Astrocyte (in vitro differentiated cells and primary cell): ENCODE measurements around the gene FN3KRP. TPM values are rescaled to one million over a fixed set of nuclear protein-coding genes. Genes with fewer than 3 reads are reported as not detected.

Experiments
- DNase-seq: peaks from one replicate; pipeline ENCODE4 v3.0.0-alpha.2; 2010; ENCODE audit warnings: low read depth
- FAIRE-seq: peaks from 2 replicates; lab custom pipeline; 2011; peaks lifted over from hg19 to GRCh38; lab: Jason Lieb, UNC
- H2AFZ ChIP-seq: 2 replicates; pipeline ENCODE4 v1.6.0; 2012; ENCODE audit warnings: low read depth, low read length, inconsistent platforms
- H3K27ac ChIP-seq: 2 replicates; pipeline ENCODE4 v1.5.1; 2011; ENCODE audit warnings: low read depth, low read length, inconsistent platforms
- H3K27me3 ChIP-seq: 2 replicates; pipeline ENCODE4 v1.6.0; 2011; ENCODE audit warnings: low read length, inconsistent platforms; ENCODE audit not compliant: insufficient read depth
- H3K36me3 ChIP-seq: 2 replicates; pipeline ENCODE4 v1.5.1; 2011; ENCODE audit warnings: low read length, inconsistent platforms; ENCODE audit not compliant: insufficient read depth
- H3K4me1 ChIP-seq: 2 replicates; pipeline ENCODE4 v1.5.1; 2011; ENCODE audit warnings: low read length, inconsistent platforms; ENCODE audit not compliant: insufficient read depth
- H3K4me2 ChIP-seq: 2 replicates; pipeline ENCODE4 v1.6.0; 2012; ENCODE audit warnings: low read length, inconsistent platforms
- H3K4me3 ChIP-seq: 2 replicates; pipeline ENCODE4 v1.5.1; 2011; ENCODE audit warnings: low read depth, mild to moderate bottlenecking, low read length, inconsistent platforms; ENCODE audit not compliant: insufficient read depth
- H3K79me2 ChIP-seq: 2 replicates; pipeline ENCODE4 v1.6.0; 2012; ENCODE audit warnings: mild to moderate bottlenecking, low read length, inconsistent platforms; ENCODE audit not compliant: insufficient read depth
- H3K9ac ChIP-seq: 2 replicates; pipeline ENCODE4 v1.6.0; 2012; ENCODE audit warnings: mild to moderate bottlenecking, low read length, inconsistent platforms
- H3K9me3 ChIP-seq: 2 replicates; pipeline ENCODE4 v1.5.1; 2012; ENCODE audit warnings: low read depth, mild to moderate bottlenecking, low read length, inconsistent platforms; ENCODE audit not compliant: insufficient read depth
- H4K20me1 ChIP-seq: 2 replicates; pipeline ENCODE4 v1.6.0; 2012; ENCODE audit warnings: low read length, inconsistent platforms; ENCODE audit not compliant: insufficient read depth
- H3K27ac Mint-ChIP-seq: one replicate; pipeline ENCODE4 v1.8.0; 2021; ENCODE audit warnings: mild to moderate bottlenecking, mixed read lengths; ENCODE audit not compliant: unreplicated experiment
- H3K27me3 Mint-ChIP-seq: one replicate; pipeline ENCODE4 v1.8.0; 2021; ENCODE audit warnings: low read depth, mixed read lengths; ENCODE audit not compliant: unreplicated experiment
- H3K36me3 Mint-ChIP-seq: one replicate; pipeline ENCODE4 v1.8.0; 2021; ENCODE audit warnings: low read depth, mixed read lengths; ENCODE audit not compliant: unreplicated experiment
- H3K4me1 Mint-ChIP-seq: one replicate; pipeline ENCODE4 v1.8.0; 2021; ENCODE audit warnings: low read depth, mixed read lengths; ENCODE audit not compliant: unreplicated experiment
- H3K4me3 Mint-ChIP-seq: one replicate; pipeline ENCODE4 v1.8.0; 2021; ENCODE audit warnings: mild to moderate bottlenecking, moderate library complexity, mixed read lengths; ENCODE audit not compliant: unreplicated experiment
- H3K9me3 Mint-ChIP-seq: one replicate; pipeline ENCODE4 v1.8.0; 2021; ENCODE audit warnings: mild to moderate bottlenecking, mixed read lengths; ENCODE audit not compliant: unreplicated experiment
- CTCF ChIP-seq: IDR thresholded peaks from 2 replicates; pipeline ENCODE4 v1.5.1; 2011; ENCODE audit warnings: low read depth, mild to moderate bottlenecking, inconsistent platforms, low read length, moderate library complexity; ENCODE audit not compliant: insufficient read depth
- EZH2 ChIP-seq: IDR thresholded peaks from 2 replicates; pipeline ENCODE4 v1.6.1; 2012; ENCODE audit warnings: mild to moderate bottlenecking, low read length, inconsistent platforms; ENCODE audit not compliant: insufficient read depth
- total RNA-seq: library from RNA; stranded (reverse); gene quantifications from 2 replicates; pipeline ENCODE4 v1.2.1, GENCODE V29; 2021

Gene FN3KRP
- total RNA-seq, 1 donor from 2014 or later, result 14.8 TPM

DNA sequence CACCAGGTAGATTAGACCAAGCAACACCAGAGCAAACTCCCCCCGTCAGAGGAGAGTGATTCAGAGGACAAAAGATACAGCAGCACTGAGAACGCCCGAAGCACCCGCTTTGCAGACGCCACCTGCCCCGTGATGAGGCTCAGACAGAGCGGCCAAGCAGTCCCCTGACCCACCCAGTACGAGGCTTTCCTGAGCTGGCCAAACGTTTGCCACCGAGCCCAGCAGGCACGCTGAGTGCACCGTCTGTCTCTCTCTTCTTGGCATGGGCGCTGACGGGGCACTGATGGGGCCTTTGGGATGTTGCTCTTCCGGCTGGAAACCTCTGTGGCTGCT is 48.9 kb upstream of the FN3KRP start:
- Histone ChIP-seq H3K36me3 (no peaks in the 10 kb centered on the region), H3K4me1 (no peaks in the 10 kb centered on the region), H3K27ac (no peak overlapping the region), H4K20me1 (peaks cover 6% of the 10 kb centered on the region), H3K27me3 (no peaks in the 10 kb centered on the region), H3K4me3 (no peak overlapping the region), H3K9ac (no peak overlapping the region), H3K9me3 (no peaks in the 10 kb centered on the region), H2AFZ (no peak overlapping the region), H3K79me2 (no peaks in the 10 kb centered on the region), H3K4me2 (no peak overlapping the region)
- peaks cover 6% of the 10 kb centered on the region for H3K36me3 Mint-ChIP-seq
- H3K4me1 Mint-ChIP-seq, result peaks cover 6% of the 10 kb centered on the region
- TF ChIP-seq EZH2, result no peak
- TF ChIP-seq CTCF, result no peak
- no peaks in the 10 kb centered on the region for H3K9me3 Mint-ChIP-seq
- H3K4me3 Mint-ChIP-seq, result peak overlapping the region; percentile 57
- no peak for DNase-seq
- H3K27ac Mint-ChIP-seq, result no peak overlapping the region
- FAIRE-seq, result no peak
- peaks cover 7% of the 10 kb centered on the region for H3K27me3 Mint-ChIP-seq

- Mint-ChIP-seq H3K4me3 (no peak overlapping the region), H3K4me1 (peaks cover 6% of the 10 kb centered on the region), H3K36me3 (peaks cover 6% of the 10 kb centered on the region), H3K27me3 (peaks cover 7% of the 10 kb centered on the region), H3K27ac (no peak overlapping the region), H3K9me3 (peaks cover 2% of the 10 kb centered on the region)
- Histone ChIP-seq H3K9me3 (no peaks in the 10 kb centered on the region), H3K9ac (no peak overlapping the region), H4K20me1 (peaks cover 6% of the 10 kb centered on the region), H3K27me3 (no peaks in the 10 kb centered on the region), H3K4me1 (no peaks in the 10 kb centered on the region), H3K4me2 (no peak overlapping the region), H3K36me3 (no peaks in the 10 kb centered on the region), H3K27ac (no peak overlapping the region), H2AFZ (no peak overlapping the region), H3K4me3 (no peak overlapping the region), H3K79me2 (no peaks in the 10 kb centered on the region)
- FAIRE-seq, result no peak
- no peak for TF ChIP-seq CTCF
- no peak for TF ChIP-seq EZH2
- DNase-seq, result no peak
Observed at GRCh38 chr17:82668024-82668630, 48.4 kb upstream of the FN3KRP start.

- no peak overlapping the region for H3K27ac Mint-ChIP-seq
- peaks cover 2% of the 10 kb centered on the region for H3K9me3 Mint-ChIP-seq
- Histone ChIP-seq H3K4me3 (no peak overlapping the region), H3K4me1 (no peaks in the 10 kb centered on the region), H3K36me3 (no peaks in the 10 kb centered on the region), H3K4me2 (no peak overlapping the region), H2AFZ (no peak overlapping the region), H4K20me1 (peaks cover 6% of the 10 kb centered on the region), H3K27ac (no peak overlapping the region), H3K9ac (no peak overlapping the region), H3K79me2 (no peaks in the 10 kb centered on the region), H3K27me3 (no peaks in the 10 kb centered on the region), H3K9me3 (no peaks in the 10 kb centered on the region)
- DNase-seq (peak; percentile 12), FAIRE-seq (no peak)
- peaks cover 7% of the 10 kb centered on the region for H3K27me3 Mint-ChIP-seq
- H3K4me1 Mint-ChIP-seq, result peaks cover 6% of the 10 kb centered on the region
- TF ChIP-seq CTCF, result no peak
- TF ChIP-seq EZH2, result no peak
- H3K36me3 Mint-ChIP-seq, result peaks cover 6% of the 10 kb centered on the region
- no peak overlapping the region for H3K4me3 Mint-ChIP-seq
Observed at GRCh38 chr17:82668631-82669099, 47.8 kb upstream of the FN3KRP start.
